Testis (tissue), 3 donors: ENCODE data around the gene TAS2R1. TPM values are rescaled to one million over a fixed set of nuclear protein-coding genes. Genes with fewer than 3 reads are reported as not detected.

Source experiments
- DNase-seq: peaks from one replicate; pipeline ENCODE4 v3.0.0-alpha.2; 2019
- H3K27ac ChIP-seq, 2 donors: fragments of 200-600 bp; sonication (generic); one replicate each; pipeline ENCODE4 v1.5.1; 2019
- H3K27me3 ChIP-seq: fragments of 200-600 bp; sonication (generic); one replicate; pipeline ENCODE4 v1.5.1; 2019
- H3K36me3 ChIP-seq: fragments of 200-600 bp; sonication (generic); one replicate; pipeline ENCODE4 v1.5.1; 2017; ENCODE audit warnings: low read depth; ENCODE audit errors: missing control alignments
- H3K4me1 ChIP-seq: fragments of 200-600 bp; sonication (generic); one replicate; pipeline ENCODE4 v1.5.1; 2019
- H3K4me3 ChIP-seq, 2 donors: fragments of 200-600 bp; sonication (generic); one replicate each; pipeline ENCODE4 v1.5.1; 2017 to 2019
- H3K9me3 ChIP-seq: fragments of 200-600 bp; sonication (generic); one replicate; pipeline ENCODE4 v1.5.1; 2017
- CTCF ChIP-seq, 3 experiments: fragments of 450-650 bp in 2 of 3; fragments of 200-600 bp in 1 of 3; sonication (generic) in 1 of 3; IDR thresholded peaks; one replicate each; pipeline ENCODE4 v1.5.1; 2016 to 2019; ENCODE audit warnings: antibody characterized with exemption in 3 of 3, mild to moderate bottlenecking in 2 of 3, moderate library complexity in 1 of 3
- POLR2A ChIP-seq: fragments of 450-650 bp; IDR thresholded peaks from one replicate; pipeline ENCODE4 v1.6.1; 2017; ENCODE audit warnings: antibody characterized with exemption, mild to moderate bottlenecking, moderate library complexity
- WGBS, 2 donors: methylation state at CpG; one replicate each; pipeline ENCODE4 v1.1.5; 2018; 5-methylcytosine and 5-hydroxymethylcytosine counted together
- intact Hi-C: fragments of 100-400 bp; cut with DNase I; formaldehyde crosslinking; loops from one replicate; pipeline ENCODE4 v1.15.1; 2023; ENCODE audit warnings: low total_unique reads
- polyA plus RNA-seq: library from polyadenylated mRNA; stranded (reverse); fragments of 350-450 nt; fragmentation: Illumina TruSeq; extraction: RNeasy Lipid Tissue Mini Kit (QIAGEN cat#74804); gene quantifications from one replicate; pipeline ENCODE4 v1.2.3, GENCODE V29; 2014; ENCODE audit warnings: low read depth, low replicate concordance; ENCODE audit not compliant: insufficient read depth
- total RNA-seq, 2 donors: library from RNA; depleted of rRNA; stranded (reverse); fragments of >200 nt; gene quantifications; one replicate each; pipeline ENCODE4 v1.2.3, GENCODE V29; 2016

The TAS2R1 gene
- total and polyA plus RNA-seq, 3 donors from 2014 or later, result 0.50 to 1.3 (median 1.1) TPM

GRCh38 chr5:9615331-9615730, 14.8 kb downstream of the TAS2R1 start:
- DNase-seq, result no peak
- Histone ChIP-seq H3K4me1 (no peaks in the 10 kb centered on the region), H3K27me3 (no peaks in the 10 kb centered on the region), H3K4me3 (no peak overlapping the region), H3K27ac (no peak overlapping the region), H3K9me3 (no peaks in the 10 kb centered on the region), H3K36me3 (no peaks in the 10 kb centered on the region)
- TF ChIP-seq CTCF (IDR thresholded peaks at IDR 0.05) (no peak), POLR2A (no peak)
- intact Hi-C loops, result no loop called here
- WGBS, 2 donors, result 80 to 92% methylated on average over 3 of the region's 3 CpGs

GRCh38 chr5:9613360-9613759, 16.8 kb downstream of the TAS2R1 start:
- Histone ChIP-seq H3K4me3 (no peak overlapping the region), H3K9me3 (no peaks in the 10 kb centered on the region), H3K4me1 (no peaks in the 10 kb centered on the region), H3K27ac (no peak overlapping the region), H3K36me3 (no peaks in the 10 kb centered on the region), H3K27me3 (no peaks in the 10 kb centered on the region)
- 89 to 90% methylated on average over 1 to 3 of the region's 3 CpGs for WGBS, 2 donors
- TF ChIP-seq POLR2A (no peak), CTCF (IDR thresholded peaks at IDR 0.05) (no peak)
- intact Hi-C loops, result no loop called here
- no peak for DNase-seq

- no peaks in the 10 kb centered on the region for H3K36me3 ChIP-seq
- H3K27ac ChIP-seq, result no peak overlapping the region
- intact Hi-C loops, result no loop called here
- no peak overlapping the region for H3K4me3 ChIP-seq
- WGBS, 2 donors, result 65 to 69% methylated on average over 2 of the region's 2 CpGs
- H3K9me3 ChIP-seq, result no peaks in the 10 kb centered on the region
- no peak for DNase-seq
- no peaks in the 10 kb centered on the region for H3K27me3 ChIP-seq
- no peak for TF ChIP-seq CTCF (IDR thresholded peaks at IDR 0.05)
- TF ChIP-seq POLR2A, result no peak
- no peaks in the 10 kb centered on the region for H3K4me1 ChIP-seq
These were observed 19.2 kb downstream of the TAS2R1 start for GRCh38 chr5:9610969-9611368.

- Histone ChIP-seq H3K4me1 (no peaks in the 10 kb centered on the region), H3K4me3 (no peak overlapping the region), H3K27me3 (no peaks in the 10 kb centered on the region), H3K9me3 (no peaks in the 10 kb centered on the region), H3K27ac (no peak overlapping the region), H3K36me3 (no peaks in the 10 kb centered on the region)
- intact Hi-C loops, result no loop called here
- no peak for DNase-seq
- 80 to 83% methylated on average over 1 of the region's 1 CpG for WGBS, 2 donors
- TF ChIP-seq POLR2A, result no peak
- no peak for TF ChIP-seq CTCF (IDR thresholded peaks at IDR 0.05)
These were observed 19.8 kb downstream of the TAS2R1 start for GRCh38 chr5:9610364-9610763.

- intact Hi-C loops, result no loop called here
- H3K4me1 ChIP-seq, result no peaks in the 10 kb centered on the region
- TF ChIP-seq POLR2A, result no peak
- TF ChIP-seq CTCF (IDR thresholded peaks at IDR 0.05), result no peak
- WGBS, 2 donors, result 84 to 88% methylated on average over 2 of the region's 2 CpGs
- H3K27me3 ChIP-seq, result no peaks in the 10 kb centered on the region
- no peaks in the 10 kb centered on the region for H3K9me3 ChIP-seq
- H3K27ac ChIP-seq, result no peak overlapping the region
- H3K36me3 ChIP-seq, result no peaks in the 10 kb centered on the region
- no peak for DNase-seq
- no peak overlapping the region for H3K4me3 ChIP-seq
These were observed 22.1 kb downstream of the TAS2R1 start for GRCh38 chr5:9608093-9608492.
